MG63 (cell line): ENCODE data around the gene CLTCL1. TPM values are rescaled to one million over a fixed set of nuclear protein-coding genes. Genes with fewer than 3 reads are reported as not detected.
"Not testable (repeated sequence)": the region's sequence is repeated elsewhere in the genome, so short reads cannot be mapped to it uniquely, and the experiment has no call there.

Experiments
- DNase-seq: peaks from one replicate; pipeline ENCODE4 v3.0.0-alpha.2; 2020
- H3K27me3 ChIP-seq: fragments of 250-450 bp; sonication (Bioruptor Pico); 2 replicates; pipeline ENCODE4 v1.5.1; 2020; ENCODE audit warnings: mild to moderate bottlenecking, moderate library complexity
- H3K36me3 ChIP-seq: fragments of 250-450 bp; sonication (Bioruptor Pico); 2 replicates; pipeline ENCODE4 v1.5.1; 2020; ENCODE audit warnings: mild to moderate bottlenecking, moderate library complexity
- H3K4me3 ChIP-seq: fragments of 250-450 bp; sonication (Bioruptor Pico); 2 replicates; pipeline ENCODE4 v1.5.1; 2020; ENCODE audit warnings: mild to moderate bottlenecking, moderate library complexity
- H3K9me3 ChIP-seq: fragments of 250-450 bp; sonication (Bioruptor Pico); 2 replicates; pipeline ENCODE4 v1.5.1; 2020; ENCODE audit warnings: mild to moderate bottlenecking, moderate library complexity
- total RNA-seq: library from RNA; depleted of rRNA; stranded (reverse); fragments of >200 nt; shearing (Covaris generic); gene quantifications from 2 replicates; pipeline ENCODE4 v1.2.3, GENCODE V29; 2014; ENCODE audit warnings: low replicate concordance

Gene CLTCL1
- total RNA-seq, 1 experiment from 2014 or later: 1.5 TPM

- DNase-seq: no peak
- H3K27me3 ChIP-seq: no peaks in the 10 kb centered on the region
- H3K4me3 ChIP-seq: no peak overlapping the region
- H3K9me3 ChIP-seq: no peaks in the 10 kb centered on the region
- H3K36me3 ChIP-seq: no peaks in the 10 kb centered on the region
Measured at GRCh38 chr22:19304547-19304946, 13.0 kb upstream of the CLTCL1 start.

- DNase-seq: no peak
- no peaks in the 10 kb centered on the region for H3K36me3 ChIP-seq
- no peak overlapping the region for H3K4me3 ChIP-seq
- no peaks in the 10 kb centered on the region for H3K9me3 ChIP-seq
- H3K27me3 ChIP-seq: no peaks in the 10 kb centered on the region; the same call in 1 of the 2 replicates
Measured at GRCh38 chr22:19303785-19304184, 12.3 kb upstream of the CLTCL1 start.

GRCh38 chr22:19295733-19296132 is 4.2 kb upstream of the CLTCL1 start:
- no peak overlapping the region for H3K4me3 ChIP-seq
- no peak for DNase-seq

GRCh38 chr22:19292458-19293230 is 1.1 kb upstream of the CLTCL1 start:
- DNase-seq: no peak
- peak overlapping the region; percentile 68 for H3K4me3 ChIP-seq
- H3K9me3 ChIP-seq: no peaks in the 10 kb centered on the region
- H3K27me3 ChIP-seq: peaks cover 7% of the 10 kb centered on the region
- no peaks in the 10 kb centered on the region for H3K36me3 ChIP-seq

More at GRCh38 chr22:19295733-19296132, 4.2 kb upstream of the CLTCL1 start:
- no peaks in the 10 kb centered on the region for H3K9me3 ChIP-seq
- H3K36me3 ChIP-seq: no peaks in the 10 kb centered on the region
- H3K27me3 ChIP-seq: peaks cover 3% of the 10 kb centered on the region

GRCh38 chr22:19291218-19291579 is 320 bp downstream of the CLTCL1 start:
- H3K9me3 ChIP-seq: no peaks in the 10 kb centered on the region
- H3K36me3 ChIP-seq: no peaks in the 10 kb centered on the region
- H3K4me3 ChIP-seq: peak overlapping the region; percentile 68
- H3K27me3 ChIP-seq: peaks cover 7% of the 10 kb centered on the region
- DNase-seq: peak; percentile 32

- Histone ChIP-seq H3K36me3 (no peaks in the 10 kb centered on the region), H3K4me3 (peak overlapping the region; percentile 68), H3K27me3 (peaks cover 7% of the 10 kb centered on the region), H3K9me3 (no peaks in the 10 kb centered on the region)
- no peak for DNase-seq
Measured at GRCh38 chr22:19290400-19291217, 910 bp downstream of the CLTCL1 start.

- H3K4me3 ChIP-seq: no peak overlapping the region
- peaks cover 7% of the 10 kb centered on the region for H3K27me3 ChIP-seq
- H3K9me3 ChIP-seq: no peaks in the 10 kb centered on the region
- DNase-seq: no peak
- no peaks in the 10 kb centered on the region for H3K36me3 ChIP-seq
Measured at GRCh38 chr22:19289475-19290161, 1.9 kb downstream of the CLTCL1 start.

- peak; percentile 22 for DNase-seq
- Histone ChIP-seq H3K4me3 (no peak overlapping the region), H3K36me3 (no peaks in the 10 kb centered on the region), H3K27me3 (peaks cover 7% of the 10 kb centered on the region), H3K9me3 (no peaks in the 10 kb centered on the region)
Measured at GRCh38 chr22:19287889-19288288, 3.6 kb downstream of the CLTCL1 start.

GRCh38 chr22:19287076-19287707 is 4.3 kb downstream of the CLTCL1 start:
- Histone ChIP-seq H3K9me3 (no peaks in the 10 kb centered on the region), H3K27me3 (peaks cover 7% of the 10 kb centered on the region), H3K4me3 (no peak overlapping the region), H3K36me3 (no peaks in the 10 kb centered on the region)
- no peak for DNase-seq

- Histone ChIP-seq H3K4me3 (no peak overlapping the region), H3K27me3 (peaks cover 5% of the 10 kb centered on the region), H3K9me3 (no peaks in the 10 kb centered on the region), H3K36me3 (no peaks in the 10 kb centered on the region)
- DNase-seq: no peak
Measured at GRCh38 chr22:19285831-19286230, 5.7 kb downstream of the CLTCL1 start.

GRCh38 chr22:19279143-19279542 is 12.4 kb downstream of the CLTCL1 start:
- DNase-seq, H3K4me3 ChIP-seq, H3K36me3 ChIP-seq, H3K27me3 ChIP-seq, H3K9me3 ChIP-seq: not testable (repeated sequence)

- Histone ChIP-seq H3K9me3 (no peaks in the 10 kb centered on the region), H3K27me3 (no peaks in the 10 kb centered on the region), H3K4me3 (no peak overlapping the region), H3K36me3 (no peaks in the 10 kb centered on the region)
- DNase-seq: no peak
Measured at GRCh38 chr22:19277785-19278184, 13.7 kb downstream of the CLTCL1 start.

GRCh38 chr22:19275919-19276600 is 15.5 kb downstream of the CLTCL1 start:
- no peak for DNase-seq
- Histone ChIP-seq H3K36me3 (no peaks in the 10 kb centered on the region), H3K4me3 (no peak overlapping the region), H3K9me3 (no peaks in the 10 kb centered on the region), H3K27me3 (no peaks in the 10 kb centered on the region)

- no peaks in the 10 kb centered on the region for H3K36me3 ChIP-seq
- H3K9me3 ChIP-seq: no peaks in the 10 kb centered on the region
- no peak overlapping the region for H3K4me3 ChIP-seq
- no peak for DNase-seq
- H3K27me3 ChIP-seq: no peaks in the 10 kb centered on the region
Measured at GRCh38 chr22:19275513-19275912, 16.0 kb downstream of the CLTCL1 start.

GRCh38 chr22:19275104-19275503 is 16.4 kb downstream of the CLTCL1 start:
- H3K36me3 ChIP-seq: no peaks in the 10 kb centered on the region
- no peaks in the 10 kb centered on the region for H3K9me3 ChIP-seq
- no peaks in the 10 kb centered on the region for H3K27me3 ChIP-seq
- H3K4me3 ChIP-seq: no peak overlapping the region
- DNase-seq: no peak

GRCh38 chr22:19271856-19272535 is 19.5 kb downstream of the CLTCL1 start:
- no peaks in the 10 kb centered on the region for H3K27me3 ChIP-seq
- H3K9me3 ChIP-seq: peaks cover 3% of the 10 kb centered on the region; the same call in 1 of the 2 replicates
- no peaks in the 10 kb centered on the region for H3K36me3 ChIP-seq
- H3K4me3 ChIP-seq: no peak overlapping the region
- DNase-seq: peak; percentile 29
